IMR-90 (cell line): ENCODE measurements around the gene TM4SF18. TPM values are rescaled to one million over a fixed set of nuclear protein-coding genes. Genes with fewer than 3 reads are reported as not detected.

Experiments
- ATAC-seq: fragments of 200-7000 bp; cut with Tn5 transposase; 2 replicates; pipeline ENCODE4 v1.9.1; 2020; ENCODE audit warnings: low read depth, mild to moderate bottlenecking, moderate library complexity
- BruUV-seq: library from RNA; stranded (reverse); fragments of 400-500 nt; replicated peaks from 2 replicates; lab custom pipeline; 2021; lab: Mats Ljungman, UMichigan
- CTCF ChIA-PET: fragments of 300-600 bp; formaldehyde crosslinking; extraction: SDS; loops from one replicate; lab custom pipeline; 2021; ENCODE audit warnings: antibody characterized with exemption; lab: Yijun Ruan, JAX
- POLR2A ChIA-PET: fragments of 300-600 bp; sonication (Branson Sonifier 250); formaldehyde crosslinking; loops from one replicate; lab custom pipeline; 2022; ENCODE audit warnings: antibody characterized with exemption; ENCODE audit not compliant: unreplicated experiment; lab: Charles Lee
- DNase-seq: peaks from one replicate; pipeline ENCODE4 v3.0.0; 2013
- H2AFZ ChIP-seq: replicated peaks from 2 replicates; pipeline ENCODE3; 2013; ENCODE audit warnings: low read length, mild to moderate bottlenecking; ENCODE audit not compliant: poor library complexity
- H2AK5ac ChIP-seq: 2 replicates; pipeline ENCODE4 v1.6.1; 2013; ENCODE audit warnings: low read depth, low read length, inconsistent platforms
- H2AK9ac ChIP-seq: replicated peaks from 2 replicates; pipeline ENCODE3; 2013; ENCODE audit warnings: mild to moderate bottlenecking, low read depth, low read length, moderate library complexity; ENCODE audit not compliant: poor library complexity
- H2BK120ac ChIP-seq: 2 replicates; pipeline ENCODE4 v1.6.1; 2013; ENCODE audit warnings: low read depth, low read length, inconsistent platforms
- H2BK15ac ChIP-seq: 3 replicates; pipeline ENCODE4 v1.6.1; 2013; ENCODE audit warnings: low read depth, low read length, inconsistent platforms
- H2BK20ac ChIP-seq: 2 replicates; pipeline ENCODE4 v1.6.1; 2013; ENCODE audit warnings: low read depth, mild to moderate bottlenecking, inconsistent platforms, low read length, moderate library complexity
- H2BK5ac ChIP-seq: 2 replicates; pipeline ENCODE4 v1.6.1; 2013; ENCODE audit warnings: mild to moderate bottlenecking, low read depth, low read length, inconsistent platforms; ENCODE audit not compliant: poor library complexity, severe bottlenecking
- H3K14ac ChIP-seq: replicated peaks from 2 replicates; pipeline ENCODE4 v1.6.1; 2013; ENCODE audit warnings: low read depth, low read length, inconsistent platforms
- H3K18ac ChIP-seq: 2 replicates; pipeline ENCODE4 v1.6.1; 2013; ENCODE audit warnings: low read depth, low read length, control low read depth
- H3K23ac ChIP-seq: 2 replicates; pipeline ENCODE4 v1.6.1; 2013; ENCODE audit warnings: low read depth, low read length, inconsistent platforms
- H3K27ac ChIP-seq: 2 replicates; pipeline ENCODE4 v1.5.1; 2013; ENCODE audit warnings: mild to moderate bottlenecking, control low read depth, low read length; ENCODE audit not compliant: insufficient read depth
- H3K27me3 ChIP-seq: 2 replicates; pipeline ENCODE4 v1.6.1; 2013; ENCODE audit warnings: low read length; ENCODE audit not compliant: control insufficient read depth, insufficient read depth
- H3K36me3 ChIP-seq: 2 replicates; pipeline ENCODE4 v1.6.1; 2013; ENCODE audit warnings: low read length, mixed read lengths; ENCODE audit not compliant: control insufficient read depth, insufficient read depth
- H3K4ac ChIP-seq: 2 replicates; pipeline ENCODE4 v1.6.1; 2013; ENCODE audit warnings: low read depth, low read length, inconsistent platforms
- H3K4me1 ChIP-seq: 2 replicates; pipeline ENCODE4 v1.6.1; 2013; ENCODE audit warnings: low read length, mixed read lengths; ENCODE audit not compliant: control insufficient read depth, insufficient read depth
- H3K4me2 ChIP-seq: 2 replicates; pipeline ENCODE4 v1.6.1; 2013; ENCODE audit warnings: low read depth, mild to moderate bottlenecking, control low read depth, low read length, moderate library complexity
- H3K4me3 ChIP-seq: 2 replicates; pipeline ENCODE4 v1.5.1; 2013; ENCODE audit warnings: low read depth, mild to moderate bottlenecking, control low read depth, low read length, moderate library complexity; ENCODE audit not compliant: insufficient read depth
- H3K56ac ChIP-seq: 2 replicates; pipeline ENCODE4 v1.6.1; 2013; ENCODE audit warnings: low read length, inconsistent platforms; ENCODE audit not compliant: insufficient read depth; ENCODE audit errors: extremely low read depth
- H3K79me1 ChIP-seq, 2 experiments: 2 replicates each; pipeline ENCODE4 v1.6.1; 2013; ENCODE audit warnings: low read length in 2 of 2, inconsistent platforms in 1 of 2, low read depth in 1 of 2
- H3K9ac ChIP-seq: 2 replicates; pipeline ENCODE4 v1.6.1; 2013; ENCODE audit warnings: low read depth, low read length, control low read depth
- H3K9me1 ChIP-seq: 2 replicates; pipeline ENCODE4 v1.6.1; 2013; ENCODE audit warnings: low read length, inconsistent platforms; ENCODE audit not compliant: insufficient read depth
- H3K9me3 ChIP-seq: 2 replicates; pipeline ENCODE4 v1.6.1; 2013; ENCODE audit warnings: low read length; ENCODE audit not compliant: control insufficient read depth, insufficient read depth
- H4K20me1 ChIP-seq: 2 replicates; pipeline ENCODE4 v1.6.1; 2013; ENCODE audit warnings: low read length, inconsistent platforms; ENCODE audit not compliant: insufficient read depth
- H4K5ac ChIP-seq: 2 replicates; pipeline ENCODE4 v1.6.1; 2013; ENCODE audit warnings: mild to moderate bottlenecking, low read depth, low read length, control low read depth
- H4K8ac ChIP-seq, 2 experiments: 2 replicates each; pipeline ENCODE4 v1.6.1; 2013; ENCODE audit warnings: low read depth in 2 of 2, low read length in 2 of 2, control low read depth in 1 of 2, inconsistent platforms in 1 of 2
- H4K91ac ChIP-seq: 2 replicates; pipeline ENCODE4 v1.6.1; 2013; ENCODE audit warnings: low read depth, low read length, inconsistent platforms; ENCODE audit not compliant: insufficient read depth
- CHD1 ChIP-seq: IDR thresholded peaks from 2 replicates; pipeline ENCODE4 v1.6.1; 2012; ENCODE audit warnings: low read depth, low read length, improper control_type of control experiment
- FOS ChIP-seq: fragments of 150-350 bp; IDR thresholded peaks from 2 replicates; pipeline ENCODE4 v1.6.1; 2016; ENCODE audit warnings: low read depth, low read length
- POLR2A ChIP-seq: IDR thresholded peaks from 2 replicates; pipeline ENCODE4 v1.6.1; 2012; ENCODE audit warnings: mild to moderate bottlenecking, low read depth, low read length
- WGBS, 2 experiments: methylation state at CpG; one replicate each; pipeline versions ENCODE4 v1.1.5 to v1.1.7; 2013; ENCODE audit warnings: missing lambda C conversion rate in 2 of 2; ENCODE audit not compliant: insufficient read length in 1 of 2; ENCODE audit errors: extremely low coverage in 2 of 2; 5-methylcytosine and 5-hydroxymethylcytosine counted together
- dilution Hi-C: fragments of 300-500 bp; cut with HindIII; formaldehyde crosslinking; loops from one replicate; pipeline ENCODE4 v1.14.3; 2018; ENCODE audit warnings: low sequenced_read_pairs; ENCODE audit not compliant: unreplicated experiment
- in situ Hi-C: fragments of 300-500 bp; cut with MboI; formaldehyde crosslinking; loops from 3 replicates; pipeline ENCODE4 v1.14.3; 2019; ENCODE audit warnings: low sequenced_read_pairs, inconsistent platforms, mixed read lengths
- intact Hi-C: fragments of 100-400 bp; cut with micrococcal nuclease; formaldehyde crosslinking; loops from 2 replicates; pipeline ENCODE4 v1.10.0; 2022
- polyA plus RNA-seq, 3 experiments: library from polyadenylated mRNA; depleted of rRNA; stranded (reverse); fragments of >200 nt; gene quantifications; 2 replicates each; pipeline ENCODE4 v1.2.3, GENCODE V29; 2012; ENCODE audit warnings: low replicate concordance in 1 of 3
- total RNA-seq: library from RNA; depleted of rRNA; stranded (reverse); fragments of >200 nt; gene quantifications from 2 replicates; pipeline ENCODE4 v1.2.3, GENCODE V29; 2012

Gene TM4SF18
- total and polyA plus RNA-seq, 2 of the 4 experiments (the other 2 are of a cell fraction), result under 0.01 TPM; not detected in 1

DNA sequence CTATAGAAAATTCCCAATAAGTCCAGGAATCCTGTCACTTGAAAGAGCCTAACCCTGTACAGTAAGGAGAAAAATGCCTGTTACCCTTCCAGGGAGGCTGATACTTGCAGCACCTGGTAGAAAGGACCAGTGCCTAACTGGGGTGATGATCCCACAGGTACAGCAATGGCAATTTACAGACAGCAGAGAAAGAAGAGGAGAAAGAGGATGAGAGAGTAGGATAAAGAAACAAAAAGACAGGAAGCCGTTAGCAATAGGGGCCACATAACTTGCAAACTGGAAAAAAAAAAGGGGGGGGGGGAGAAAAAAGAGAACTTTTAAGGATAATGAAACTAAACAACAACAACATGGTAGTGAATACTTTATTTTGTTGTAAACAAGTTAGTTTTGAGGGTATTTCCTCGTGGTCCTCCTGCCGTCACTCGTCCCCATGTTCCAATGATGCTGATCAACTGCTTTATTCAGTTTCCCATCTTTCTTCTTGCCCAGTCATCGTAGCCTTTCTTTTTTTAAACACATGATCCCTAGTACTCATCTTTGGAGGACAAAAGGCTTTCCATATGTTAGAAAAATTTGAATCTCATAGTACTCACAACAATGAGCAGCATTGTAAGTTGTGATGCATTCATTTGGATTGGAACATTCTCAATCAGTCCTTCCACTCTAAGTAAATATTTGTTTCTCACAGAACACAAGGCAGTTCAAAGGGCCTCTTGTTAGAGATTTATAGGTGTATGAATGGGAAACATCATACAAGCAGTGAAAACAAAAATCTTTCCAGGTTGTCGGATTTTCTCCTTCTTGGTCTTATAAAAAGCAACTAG, 35.5 kb upstream of the TM4SF18 start:
- no peak for ATAC-seq
- dilution Hi-C loops, result no loop called here
- Histone ChIP-seq H3K56ac (no peak overlapping the region), H3K27ac (peak overlapping the region; percentile 71), H2BK15ac (peak overlapping the region; percentile 81; the same call in 2 of the 3 replicates), H3K9ac (no peak overlapping the region), H3K79me1 (peaks cover 13 to 25% of the 10 kb centered on the region in 2 experiments), H3K4me1 (peaks cover 15% of the 10 kb centered on the region), H2BK120ac (no peak overlapping the region), H2BK5ac (peak overlapping the region; percentile 61), H2AFZ (no peak overlapping the region), H4K5ac (no peak overlapping the region), H3K9me3 (no peaks in the 10 kb centered on the region), H3K18ac (no peak overlapping the region), H3K4me2 (no peak overlapping the region), H3K27me3 (no peaks in the 10 kb centered on the region), H4K20me1 (no peaks in the 10 kb centered on the region), H4K8ac (no peak overlapping the region), H2AK5ac (peak overlapping the region; percentile 29; the same call in 1 of the 2 replicates), H3K36me3 (peaks cover 21% of the 10 kb centered on the region), H3K14ac (peak overlapping the region; percentile 4), H4K91ac (no peak overlapping the region), H3K4ac (peak overlapping the region; percentile 44; the same call in 1 of the 2 replicates), H2BK20ac (peak overlapping the region; percentile 14; the same call in 1 of the 2 replicates), H3K23ac (no peak overlapping the region), H3K4me3 (no peak overlapping the region), H2AK9ac (no peak overlapping the region), H3K9me1 (peaks cover 14% of the 10 kb centered on the region)
- POLR2A ChIA-PET, result no interaction called here
- no peak for DNase-seq
- in situ Hi-C loops, result no loop called here
- CTCF ChIA-PET, result interaction anchor here (0.5 kb wide), 1 partner anchor 218 kb away, joined by 4 read pairs; no protein-coding TSS in a partner anchor
- no CpG with 5 or more reads among the region's 6 CpGs for WGBS, 2 experiments
- no TSS peak for BruUV-seq
- intact Hi-C loops, result no loop called here
- TF ChIP-seq CHD1 (peak; percentile 91; the same call in 1 of the 2 replicates), FOS (no peak), POLR2A (peak; percentile 76)
